GM21381 (cell line): ENCODE results near the gene NEK1.
"Not testable (repeated sequence)": the region's sequence is repeated elsewhere in the genome, so short reads cannot be mapped to it uniquely, and the experiment has no call there.

ENCODE experiments used
- ATAC-seq: cut with Tn5 transposase; IDR thresholded peaks from one replicate; pipeline ENCODE4 v1.9.1; 2021; ENCODE audit warnings: mild to moderate bottlenecking, moderate library complexity; ENCODE audit not compliant: unreplicated experiment

NEK1 gene

DNA sequence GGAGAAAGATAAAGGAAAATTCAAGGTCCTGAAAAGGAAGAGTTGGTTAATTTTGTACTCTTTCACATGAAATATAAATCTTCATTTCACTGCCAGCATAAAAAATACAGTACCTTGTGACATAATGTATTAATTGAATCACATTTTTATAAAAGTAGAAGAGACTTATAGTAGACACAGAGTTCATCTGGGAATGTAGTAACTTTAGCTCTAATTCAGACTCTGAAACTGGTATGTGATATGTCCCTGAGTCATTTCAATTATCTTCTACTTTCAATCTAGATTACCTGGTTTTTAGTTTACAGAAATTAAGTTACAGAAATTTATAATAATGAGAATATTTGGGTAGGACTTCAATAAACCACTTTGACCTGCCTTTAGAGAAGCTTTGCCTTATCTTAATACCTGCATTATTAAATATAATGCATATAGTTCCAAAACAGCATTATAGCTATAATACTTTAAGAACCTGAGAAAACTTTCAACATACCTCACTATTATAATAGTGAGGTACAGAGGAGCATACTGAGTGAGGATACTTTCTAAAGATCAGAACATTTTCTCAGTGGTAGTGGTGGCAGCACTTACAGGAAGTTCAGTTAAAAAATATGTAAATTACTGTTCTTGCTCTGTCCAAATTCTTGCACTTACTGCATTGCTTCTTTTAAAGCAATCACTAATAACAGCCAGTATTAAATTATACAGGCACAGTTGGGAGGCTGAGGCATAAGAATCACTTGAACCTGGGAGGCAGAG, 11.2 kb downstream of the NEK1 start:
- peak; percentile 59 for ATAC-seq

- ATAC-seq: no peak
Observed at GRCh38 chr4:169594560-169595195, 17.7 kb downstream of the NEK1 start.

DNA sequence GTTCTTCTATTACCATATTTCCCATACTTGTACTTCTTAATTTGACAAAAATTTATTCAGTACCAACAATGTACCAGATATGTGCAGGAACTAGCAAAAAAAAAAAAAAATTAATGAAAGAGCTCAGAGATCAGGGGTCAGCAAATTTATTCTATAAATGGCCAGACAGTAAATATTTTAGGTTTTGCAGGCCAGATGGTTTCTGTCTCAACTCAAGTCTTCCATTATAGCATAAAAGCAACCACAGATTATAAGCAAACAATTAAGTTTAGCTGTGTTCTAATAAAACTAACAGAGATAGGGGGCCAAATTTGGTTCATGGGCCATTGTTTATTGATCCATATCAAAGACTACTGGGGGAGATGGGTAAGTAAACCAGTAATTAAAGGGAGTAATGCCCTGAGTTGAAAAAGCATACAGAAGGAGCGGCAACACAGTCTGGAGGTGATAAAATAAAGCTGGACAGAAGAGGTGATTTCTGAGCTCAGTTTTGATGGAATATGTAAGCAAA, 19.3 kb downstream of the NEK1 start:
- no peak for ATAC-seq

DNA sequence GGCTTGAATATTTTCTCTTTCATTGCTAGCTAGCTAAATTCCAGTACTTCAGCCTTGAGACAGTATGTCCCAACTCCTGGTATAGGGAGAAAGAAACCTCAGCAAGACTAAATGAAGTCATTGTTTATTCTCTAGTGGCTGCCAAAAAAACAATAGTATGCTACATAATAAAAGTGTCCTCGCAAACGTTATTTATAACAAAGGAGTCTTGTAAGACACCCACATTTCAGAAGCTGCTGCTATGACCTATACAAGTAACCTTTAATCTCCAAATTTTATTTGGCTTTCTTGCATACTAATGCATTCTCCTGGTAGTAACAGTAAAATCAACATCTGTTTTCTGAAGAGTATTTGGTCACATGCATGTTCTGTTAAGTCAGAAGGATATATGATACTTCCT, 28.8 kb downstream of the NEK1 start:
- no peak for ATAC-seq

GRCh38 chr4:169582706-169583105, 29.7 kb downstream of the NEK1 start:
- ATAC-seq: no peak

- ATAC-seq: peak; percentile 88
Observed at GRCh38 chr4:169582203-169582602, 30.2 kb downstream of the NEK1 start.

DNA sequence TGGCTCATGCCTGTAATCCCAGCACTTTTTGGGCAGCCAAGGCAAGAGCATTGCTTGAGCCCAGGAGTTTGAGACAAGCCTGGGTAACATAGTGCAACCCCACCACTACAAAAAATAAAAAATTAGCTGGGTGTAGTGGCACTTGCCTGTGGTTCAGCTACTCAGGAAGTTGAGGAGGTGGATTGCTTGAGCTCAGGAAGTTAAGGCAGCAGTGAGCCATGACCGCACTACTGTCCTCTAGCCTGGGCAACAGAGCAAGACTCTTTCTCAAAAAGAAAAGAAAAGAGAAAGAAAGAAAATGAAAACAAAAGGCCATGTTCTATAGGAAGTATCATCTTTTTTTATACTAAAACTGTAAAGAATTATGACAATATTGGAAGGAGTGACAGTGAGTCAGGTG, 38.5 kb downstream of the NEK1 start:
- ATAC-seq: no peak

DNA sequence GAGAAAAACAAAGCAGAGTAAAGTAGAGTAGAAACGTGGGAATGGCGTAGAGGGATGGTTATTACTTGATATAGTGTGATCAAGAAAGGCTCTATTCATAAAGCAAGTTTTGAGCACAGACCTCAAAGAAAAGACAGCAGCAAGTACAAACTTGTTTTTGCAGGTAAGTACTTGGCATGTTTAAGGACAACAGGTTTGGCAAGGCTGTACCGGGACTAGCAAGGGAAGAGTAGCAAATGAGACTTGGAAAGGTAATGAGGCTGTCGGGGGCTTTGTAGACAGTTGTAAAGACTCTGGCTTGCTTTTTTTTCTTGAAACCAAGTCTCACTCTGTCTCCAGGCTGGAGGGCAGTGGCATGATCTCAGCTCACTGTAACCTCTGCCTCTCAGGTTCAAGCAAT, 40.9 kb downstream of the NEK1 start:
- no peak for ATAC-seq

DNA sequence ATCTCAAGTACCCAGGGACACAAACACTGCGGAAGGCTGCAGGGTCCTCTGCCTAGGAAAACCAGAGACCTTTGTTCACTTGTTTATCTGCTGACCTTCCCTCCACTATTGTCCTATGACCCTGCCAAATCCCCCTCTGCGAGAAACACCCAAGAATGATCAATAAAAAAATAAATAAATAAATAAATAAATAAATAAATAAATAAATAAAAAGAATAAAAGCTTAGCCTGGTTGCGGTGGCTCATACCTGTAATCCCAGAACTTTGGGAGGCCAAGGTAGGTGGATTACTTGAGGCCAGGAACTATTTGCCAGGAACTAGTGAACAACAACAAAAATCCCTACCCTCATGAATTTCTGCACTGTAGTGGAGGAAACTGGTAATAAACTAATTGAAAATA, 41.4 kb downstream of the NEK1 start:
- not testable (repeated sequence) for ATAC-seq

- ATAC-seq: not testable (repeated sequence)
Observed at GRCh38 chr4:169570266-169570665, 42.1 kb downstream of the NEK1 start.

DNA sequence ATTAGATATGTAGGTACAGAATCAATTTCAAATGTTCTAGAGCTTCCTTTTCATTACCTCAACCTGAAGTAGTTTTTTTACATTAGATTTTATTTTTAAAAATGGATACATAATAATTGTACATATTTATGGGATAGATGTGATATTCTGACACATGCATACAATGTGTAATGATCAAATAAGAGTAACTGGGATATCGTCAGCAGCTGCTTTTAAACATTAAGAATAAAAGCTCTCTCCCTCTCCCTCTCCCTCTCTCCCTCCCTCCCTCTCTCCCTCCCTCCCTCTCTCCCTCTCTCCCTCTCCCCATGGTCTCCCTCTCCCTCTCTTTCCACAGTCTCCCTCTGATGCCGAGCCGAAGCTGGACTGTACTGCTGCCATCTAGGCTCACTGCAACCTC, 43.2 kb downstream of the NEK1 start:
- ATAC-seq: not testable (repeated sequence)

GRCh38 chr4:169567916-169568315, 44.5 kb downstream of the NEK1 start:
- ATAC-seq: no peak

- ATAC-seq: peak; percentile 91
Observed at GRCh38 chr4:169566021-169566818, 46.2 kb downstream of the NEK1 start.

DNA sequence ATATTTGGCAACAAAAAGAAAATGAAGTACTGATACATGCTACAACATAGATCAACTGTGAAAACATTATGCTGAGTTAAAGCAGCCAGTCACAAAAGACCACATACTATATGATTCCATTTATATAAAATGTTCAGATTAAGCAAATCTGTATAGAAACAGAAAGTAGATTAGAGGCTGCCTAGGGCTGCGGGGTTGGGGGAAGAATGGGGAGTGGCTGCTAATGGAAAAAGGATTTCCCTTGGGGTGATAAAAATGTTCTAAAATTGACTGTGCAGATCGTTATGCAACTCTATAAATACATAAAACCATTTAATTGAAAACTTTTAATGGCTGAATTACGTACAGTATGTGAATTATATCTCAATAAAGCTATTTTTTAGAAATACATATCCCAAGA, 46.8 kb downstream of the NEK1 start:
- ATAC-seq: no peak

GRCh38 chr4:169557061-169557636, 55.2 kb downstream of the NEK1 start:
- no peak for ATAC-seq

DNA sequence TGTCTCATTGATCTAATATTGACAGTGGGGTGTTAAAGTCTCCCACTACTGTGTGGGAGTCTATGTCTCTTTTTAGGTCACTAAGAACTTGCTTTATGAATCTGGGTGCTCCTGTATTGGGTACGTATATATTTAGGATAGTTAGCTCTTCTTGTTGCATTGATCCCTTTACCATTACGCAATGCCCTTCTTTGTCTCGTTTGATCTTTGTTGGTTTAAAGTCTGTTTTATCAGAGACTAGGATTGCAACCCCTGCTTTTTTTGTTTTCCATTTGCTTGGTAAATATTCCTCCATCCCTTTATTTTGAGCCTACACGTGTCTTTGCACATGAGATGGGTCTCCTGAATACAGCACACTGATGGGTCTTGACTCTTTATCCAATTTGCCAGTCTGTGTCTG, 65.8 kb downstream of the NEK1 start:
- not testable (repeated sequence) for ATAC-seq

DNA sequence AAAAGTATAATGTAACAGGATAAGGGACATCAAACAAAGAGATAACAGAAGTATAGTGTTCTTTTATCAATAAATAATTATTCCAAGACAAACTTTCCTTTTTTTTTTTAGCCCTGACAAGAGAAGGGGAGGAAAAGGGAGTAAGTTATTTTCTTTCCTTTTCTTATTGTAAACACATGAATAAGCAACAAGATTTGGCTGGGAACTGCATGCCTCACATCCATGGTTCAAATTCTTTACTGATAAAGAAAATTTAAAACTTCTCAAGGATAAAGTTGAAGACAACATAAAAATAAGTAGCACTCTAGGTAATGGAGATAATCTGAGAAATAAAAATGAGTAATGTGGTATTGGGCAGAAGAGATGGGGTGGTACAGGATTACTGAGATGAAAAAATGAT, 71.6 kb downstream of the NEK1 start:
- ATAC-seq: no peak

- ATAC-seq: no peak
Observed at GRCh38 chr4:169530048-169530447, 82.3 kb downstream of the NEK1 start.

- ATAC-seq: no peak
Observed at GRCh38 chr4:169523796-169524195, 88.6 kb downstream of the NEK1 start.

DNA sequence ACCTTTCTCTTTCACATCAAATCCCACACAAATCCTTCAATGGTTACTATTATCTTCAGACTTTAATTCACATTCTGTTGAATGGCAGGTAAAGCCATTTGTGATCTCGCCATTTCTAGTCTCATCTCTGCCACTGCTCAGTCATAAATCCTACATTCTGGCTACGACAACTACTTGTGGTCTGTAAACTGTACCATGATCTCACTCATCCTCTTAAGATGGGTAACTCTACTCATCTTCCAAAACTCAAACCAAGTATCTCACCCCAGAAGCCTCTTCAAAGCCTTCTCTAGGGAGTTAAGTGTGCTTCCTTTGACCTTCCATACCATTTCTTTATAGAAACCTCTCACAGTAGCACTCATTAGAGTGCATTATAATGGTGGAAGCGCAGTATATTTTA, 101.8 kb downstream of the NEK1 start:
- no peak for ATAC-seq

- no peak for ATAC-seq
Observed at GRCh38 chr4:169506903-169507302, 105.5 kb downstream of the NEK1 start.
